Measurements from ENCODE around the gene SLC6A11.

DNA sequence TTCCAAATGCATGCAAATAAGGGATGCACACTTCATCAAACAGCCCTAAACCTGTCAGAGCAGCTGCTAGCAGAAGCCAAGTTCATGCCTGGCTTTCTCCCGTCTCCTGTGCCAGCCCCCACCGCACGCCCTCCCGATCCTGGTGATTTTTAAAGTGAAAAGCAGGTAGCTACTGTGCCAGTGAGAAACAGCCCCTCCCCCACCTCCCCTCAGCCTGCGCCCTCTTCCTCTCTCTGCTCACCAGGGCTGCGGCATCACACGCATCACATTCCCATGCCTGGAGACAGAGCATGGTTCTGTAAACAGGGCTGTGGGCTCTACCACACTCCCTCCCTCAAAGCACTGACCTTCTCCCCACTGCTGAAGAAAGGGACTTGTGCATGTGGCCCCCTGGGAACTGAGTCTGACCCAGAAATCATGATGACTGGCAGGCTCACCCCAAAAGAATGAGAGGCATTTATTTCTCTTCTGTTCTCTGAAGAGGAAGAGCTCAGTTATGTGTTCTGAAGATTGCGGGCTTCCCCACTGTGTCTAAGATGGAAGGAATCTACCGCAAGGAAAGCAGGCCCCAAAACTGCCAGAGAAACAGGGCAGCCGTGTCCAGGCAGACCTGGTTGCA lies 162.0 kb downstream of the SLC6A11 start:
- TF ChIP-seq, protein P1, sequence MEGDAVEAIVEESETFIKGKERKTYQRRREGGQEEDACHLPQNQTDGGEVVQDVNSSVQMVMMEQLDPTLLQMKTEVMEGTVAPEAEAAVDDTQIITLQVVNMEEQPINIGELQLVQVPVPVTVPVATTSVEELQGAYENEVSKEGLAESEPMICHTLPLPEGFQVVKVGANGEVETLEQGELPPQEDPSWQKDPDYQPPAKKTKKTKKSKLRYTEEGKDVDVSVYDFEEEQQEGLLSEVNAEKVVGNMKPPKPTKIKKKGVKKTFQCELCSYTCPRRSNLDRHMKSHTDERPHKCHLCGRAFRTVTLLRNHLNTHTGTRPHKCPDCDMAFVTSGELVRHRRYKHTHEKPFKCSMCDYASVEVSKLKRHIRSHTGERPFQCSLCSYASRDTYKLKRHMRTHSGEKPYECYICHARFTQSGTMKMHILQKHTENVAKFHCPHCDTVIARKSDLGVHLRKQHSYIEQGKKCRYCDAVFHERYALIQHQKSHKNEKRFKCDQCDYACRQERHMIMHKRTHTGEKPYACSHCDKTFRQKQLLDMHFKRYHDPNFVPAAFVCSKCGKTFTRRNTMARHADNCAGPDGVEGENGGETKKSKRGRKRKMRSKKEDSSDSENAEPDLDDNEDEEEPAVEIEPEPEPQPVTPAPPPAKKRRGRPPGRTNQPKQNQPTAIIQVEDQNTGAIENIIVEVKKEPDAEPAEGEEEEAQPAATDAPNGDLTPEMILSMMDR (IDR thresholded peaks at IDR 0.05 in 8 of 11, conservative IDR thresholded peaks at IDR 0.05 in 3 of 11): no peak
- no peak for TF ChIP-seq POLR2AphosphoS5 (IDR thresholded peaks at IDR 0.05)
